HFF-Myc (cell line): ENCODE measurements around the gene KIAA0930.

ENCODE experiments used
- DNase-seq: peaks from one replicate; pipeline ENCODE4 v3.0.0-alpha.2; 2011; ENCODE audit warnings: low read depth; ENCODE audit errors: extremely low read depth
- H3K4me3 ChIP-seq: replicated peaks from 2 replicates; pipeline ENCODE4 v1.5.1; 2011; ENCODE audit warnings: low read depth, mild to moderate bottlenecking, control low read depth, low read length
- TF ChIP-seq, protein P1 (sequence below): IDR thresholded peaks from 2 replicates; pipeline ENCODE4 v1.5.1; 2012; ENCODE audit warnings: mild to moderate bottlenecking, low read depth, low read length, control low read depth; ENCODE audit errors: missing control alignments

Gene KIAA0930

DNA sequence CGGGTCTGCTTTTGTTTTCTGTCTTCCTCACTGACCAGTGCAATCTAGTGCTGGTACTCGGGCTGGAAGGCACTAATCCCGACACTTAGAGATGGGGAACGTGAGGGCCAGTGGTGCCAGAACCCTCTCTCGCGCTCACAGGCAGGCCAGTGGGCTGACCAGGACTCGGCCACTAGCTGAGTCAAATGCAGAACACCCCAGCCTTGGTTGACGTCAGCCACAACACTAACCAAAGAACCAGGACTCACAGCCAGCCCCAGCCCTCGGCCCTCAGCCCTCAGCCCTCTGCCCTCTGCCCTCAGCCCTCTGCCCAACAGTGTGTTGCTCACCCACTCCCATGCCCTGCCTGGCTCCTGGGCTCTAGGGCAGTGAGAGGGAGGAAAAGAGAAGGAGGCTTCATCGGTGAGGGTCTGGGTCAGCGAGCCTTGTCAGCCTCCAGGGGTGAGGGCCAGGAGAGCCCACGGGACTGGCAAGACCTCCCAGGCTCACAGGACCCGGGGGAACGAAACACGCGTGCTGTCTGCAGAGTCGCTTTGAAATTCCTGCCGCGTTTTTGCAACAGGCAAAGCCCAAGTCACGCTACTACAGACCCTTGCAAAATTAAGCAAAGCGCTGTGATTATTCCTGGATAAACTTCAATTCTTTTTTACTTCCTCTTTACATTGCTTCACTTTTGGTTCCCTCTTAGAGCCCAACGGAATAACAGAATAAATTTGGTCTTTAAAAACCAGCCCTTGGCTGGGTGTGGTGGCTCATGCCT, 27.5 kb downstream of the KIAA0930 start:
- H3K4me3 ChIP-seq, result peak overlapping the region; percentile 49
- TF ChIP-seq, protein P1, sequence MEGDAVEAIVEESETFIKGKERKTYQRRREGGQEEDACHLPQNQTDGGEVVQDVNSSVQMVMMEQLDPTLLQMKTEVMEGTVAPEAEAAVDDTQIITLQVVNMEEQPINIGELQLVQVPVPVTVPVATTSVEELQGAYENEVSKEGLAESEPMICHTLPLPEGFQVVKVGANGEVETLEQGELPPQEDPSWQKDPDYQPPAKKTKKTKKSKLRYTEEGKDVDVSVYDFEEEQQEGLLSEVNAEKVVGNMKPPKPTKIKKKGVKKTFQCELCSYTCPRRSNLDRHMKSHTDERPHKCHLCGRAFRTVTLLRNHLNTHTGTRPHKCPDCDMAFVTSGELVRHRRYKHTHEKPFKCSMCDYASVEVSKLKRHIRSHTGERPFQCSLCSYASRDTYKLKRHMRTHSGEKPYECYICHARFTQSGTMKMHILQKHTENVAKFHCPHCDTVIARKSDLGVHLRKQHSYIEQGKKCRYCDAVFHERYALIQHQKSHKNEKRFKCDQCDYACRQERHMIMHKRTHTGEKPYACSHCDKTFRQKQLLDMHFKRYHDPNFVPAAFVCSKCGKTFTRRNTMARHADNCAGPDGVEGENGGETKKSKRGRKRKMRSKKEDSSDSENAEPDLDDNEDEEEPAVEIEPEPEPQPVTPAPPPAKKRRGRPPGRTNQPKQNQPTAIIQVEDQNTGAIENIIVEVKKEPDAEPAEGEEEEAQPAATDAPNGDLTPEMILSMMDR, result no peak
- no peak for DNase-seq

DNA sequence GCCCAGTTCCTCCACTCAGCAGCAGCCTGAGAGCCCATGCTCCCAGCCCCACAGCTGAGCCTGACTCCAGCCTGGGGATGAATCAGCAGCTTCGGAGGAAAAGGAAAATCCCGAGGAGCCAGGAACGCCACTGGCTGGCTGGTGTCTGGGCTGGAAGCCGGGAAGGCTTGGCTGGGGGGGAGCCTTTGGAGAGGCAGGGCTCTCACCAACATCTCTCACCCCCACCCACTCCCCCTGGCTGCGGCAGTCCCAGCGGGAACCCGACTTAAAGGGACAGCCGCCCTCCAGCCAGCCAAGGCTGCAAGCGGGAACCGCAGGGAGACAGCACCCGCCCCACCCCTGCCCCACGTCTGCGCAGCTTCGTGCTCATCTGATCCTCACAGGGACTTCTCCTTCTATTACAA, 28.4 kb downstream of the KIAA0930 start:
- H3K4me3 ChIP-seq, result peak overlapping the region; percentile 49
- TF ChIP-seq, protein P1, result peak; percentile 5
- DNase-seq, result peak; percentile 88

DNA sequence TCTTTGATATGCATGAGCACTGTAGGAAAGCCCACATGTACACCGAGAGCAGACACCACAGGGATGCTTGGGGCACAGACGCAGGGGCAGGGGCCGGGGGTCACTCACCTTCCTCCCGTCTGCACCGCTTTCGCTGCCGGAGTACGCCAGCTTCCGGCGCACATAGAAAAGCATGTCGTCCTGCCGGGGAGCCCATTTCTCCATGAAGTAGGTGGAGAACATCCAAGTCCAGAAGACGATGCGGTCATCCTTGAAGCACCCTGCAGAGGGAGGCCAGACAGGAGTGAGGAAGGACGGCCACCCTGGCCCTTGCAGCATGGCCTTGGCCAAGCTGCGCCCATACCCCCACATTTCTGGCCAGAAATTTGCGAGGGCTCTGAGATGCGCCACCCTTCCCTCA, 28.8 kb downstream of the KIAA0930 start:
- DNase-seq, result no peak
- H3K4me3 ChIP-seq, result peak overlapping the region; percentile 49
- TF ChIP-seq, protein P1, result no peak

DNA sequence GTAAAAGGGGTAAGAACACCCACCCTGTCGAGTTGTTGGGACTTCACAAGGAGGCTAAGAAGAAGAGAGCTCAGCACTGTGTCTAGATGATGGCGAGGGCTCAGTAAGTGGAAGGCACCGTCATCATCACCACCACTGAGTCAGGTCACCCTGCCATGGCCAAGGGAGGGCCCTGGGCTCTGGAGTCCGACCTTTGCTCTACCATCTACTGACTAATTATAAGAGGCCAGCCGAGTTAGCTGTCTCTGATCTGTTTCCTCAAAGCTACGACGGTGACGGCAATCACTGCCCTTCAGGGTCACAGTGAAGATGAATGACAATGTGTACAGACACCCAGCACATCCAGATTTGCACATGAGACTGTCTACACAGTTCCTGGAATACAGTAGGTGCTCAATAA, 29.3 kb downstream of the KIAA0930 start:
- peak overlapping the region; percentile 49 for H3K4me3 ChIP-seq
- TF ChIP-seq, protein P1, result no peak
- DNase-seq, result no peak

DNA sequence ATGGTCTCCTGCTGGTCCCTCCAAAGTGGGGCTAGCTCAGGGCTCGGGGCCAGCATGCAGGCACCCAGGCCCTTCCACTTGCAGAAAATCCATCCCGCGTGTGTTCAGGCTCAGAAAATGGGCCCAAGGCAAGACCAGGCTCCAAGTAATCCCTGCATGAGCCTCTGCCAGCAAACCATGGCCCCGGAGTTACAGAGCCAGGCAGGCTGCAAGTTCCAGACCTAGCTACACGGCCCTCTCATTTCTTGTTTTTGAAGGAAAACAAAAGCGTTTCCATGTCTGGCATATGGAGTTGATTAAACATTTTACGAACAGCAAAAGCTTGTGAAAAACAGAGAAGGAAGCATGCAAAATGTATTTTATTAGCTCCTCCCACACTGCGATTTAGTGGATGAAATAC, 29.7 kb downstream of the KIAA0930 start:
- TF ChIP-seq, protein P1, result no peak
- DNase-seq, result peak; percentile 88
- H3K4me3 ChIP-seq, result peak overlapping the region; percentile 49

DNA sequence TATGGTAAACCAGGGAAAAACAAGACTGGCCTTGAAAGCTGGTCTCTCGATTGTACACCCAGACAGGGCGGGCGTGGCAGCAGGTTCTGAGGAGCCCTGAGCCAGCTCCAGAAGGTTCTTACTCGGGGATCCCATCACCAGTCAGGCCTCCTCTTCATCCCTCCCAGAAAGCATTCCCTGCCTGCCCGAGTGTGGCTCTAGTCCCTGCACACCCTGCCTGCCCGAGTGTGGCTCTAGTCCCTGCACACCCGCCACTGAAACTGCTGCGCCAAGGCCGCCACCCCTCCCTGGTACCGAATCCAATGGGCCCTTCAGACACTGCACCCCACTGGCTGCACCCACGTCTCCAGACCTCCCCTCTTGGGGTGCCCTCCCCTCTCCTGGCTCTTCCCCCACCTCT, 30.1 kb downstream of the KIAA0930 start:
- TF ChIP-seq, protein P1, result no peak
- peak overlapping the region; percentile 49 for H3K4me3 ChIP-seq
- no peak for DNase-seq
